Measurements from ENCODE around the gene FUNDC1.

DNA sequence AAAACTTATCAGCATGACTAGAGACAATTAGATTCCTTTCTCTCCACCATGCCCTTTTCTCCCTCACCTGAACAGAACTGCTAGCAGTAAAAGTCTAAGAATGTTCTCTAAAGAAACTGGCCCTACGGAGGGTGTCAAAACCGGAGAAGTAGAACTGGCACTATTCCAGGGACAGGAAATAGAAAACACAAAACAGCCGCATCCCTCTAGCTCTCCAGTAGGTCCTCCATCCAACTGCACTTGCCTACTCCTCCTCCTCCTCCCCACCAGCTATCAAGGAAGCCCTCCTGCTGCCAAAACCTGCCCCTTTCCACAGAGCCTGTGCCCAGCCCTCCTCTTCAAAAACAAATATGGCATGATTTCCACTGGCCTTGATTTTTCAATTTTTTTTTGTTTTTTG lies 28.4 kb downstream of the FUNDC1 start:
- TF ChIP-seq, protein P1, sequence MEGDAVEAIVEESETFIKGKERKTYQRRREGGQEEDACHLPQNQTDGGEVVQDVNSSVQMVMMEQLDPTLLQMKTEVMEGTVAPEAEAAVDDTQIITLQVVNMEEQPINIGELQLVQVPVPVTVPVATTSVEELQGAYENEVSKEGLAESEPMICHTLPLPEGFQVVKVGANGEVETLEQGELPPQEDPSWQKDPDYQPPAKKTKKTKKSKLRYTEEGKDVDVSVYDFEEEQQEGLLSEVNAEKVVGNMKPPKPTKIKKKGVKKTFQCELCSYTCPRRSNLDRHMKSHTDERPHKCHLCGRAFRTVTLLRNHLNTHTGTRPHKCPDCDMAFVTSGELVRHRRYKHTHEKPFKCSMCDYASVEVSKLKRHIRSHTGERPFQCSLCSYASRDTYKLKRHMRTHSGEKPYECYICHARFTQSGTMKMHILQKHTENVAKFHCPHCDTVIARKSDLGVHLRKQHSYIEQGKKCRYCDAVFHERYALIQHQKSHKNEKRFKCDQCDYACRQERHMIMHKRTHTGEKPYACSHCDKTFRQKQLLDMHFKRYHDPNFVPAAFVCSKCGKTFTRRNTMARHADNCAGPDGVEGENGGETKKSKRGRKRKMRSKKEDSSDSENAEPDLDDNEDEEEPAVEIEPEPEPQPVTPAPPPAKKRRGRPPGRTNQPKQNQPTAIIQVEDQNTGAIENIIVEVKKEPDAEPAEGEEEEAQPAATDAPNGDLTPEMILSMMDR (IDR thresholded peaks at IDR 0.05; ENCODE audit: low read depth, low read length) = no peak
- TF ChIP-seq POLR2A (IDR thresholded peaks at IDR 0.05; ENCODE audit: extremely low read depth, insufficient read length) = no peak
